SU-DHL-6 (cell line): ENCODE data around the gene PADI2.

Experiments used
- EZH2phosphoT487 ChIP-seq: fragments of 200-600 bp; sonication (generic), shearing (Covaris generic); conservative IDR thresholded peaks from 2 replicates; pipeline ENCODE4 v1.6.1; 2018; ENCODE audit warnings: mild to moderate bottlenecking, antibody characterized with exemption, low read length, moderate library complexity, mixed read lengths
- TF ChIP-seq, protein P1 (sequence below): fragments of 200-600 bp; sonication (generic); IDR thresholded peaks from one replicate; pipeline ENCODE4 v1.5.1; 2017; ENCODE audit warnings: antibody characterized with exemption, mild to moderate bottlenecking, low read length, moderate library complexity; ENCODE audit not compliant: insufficient read depth, poor library complexity, severe bottlenecking

DNA sequence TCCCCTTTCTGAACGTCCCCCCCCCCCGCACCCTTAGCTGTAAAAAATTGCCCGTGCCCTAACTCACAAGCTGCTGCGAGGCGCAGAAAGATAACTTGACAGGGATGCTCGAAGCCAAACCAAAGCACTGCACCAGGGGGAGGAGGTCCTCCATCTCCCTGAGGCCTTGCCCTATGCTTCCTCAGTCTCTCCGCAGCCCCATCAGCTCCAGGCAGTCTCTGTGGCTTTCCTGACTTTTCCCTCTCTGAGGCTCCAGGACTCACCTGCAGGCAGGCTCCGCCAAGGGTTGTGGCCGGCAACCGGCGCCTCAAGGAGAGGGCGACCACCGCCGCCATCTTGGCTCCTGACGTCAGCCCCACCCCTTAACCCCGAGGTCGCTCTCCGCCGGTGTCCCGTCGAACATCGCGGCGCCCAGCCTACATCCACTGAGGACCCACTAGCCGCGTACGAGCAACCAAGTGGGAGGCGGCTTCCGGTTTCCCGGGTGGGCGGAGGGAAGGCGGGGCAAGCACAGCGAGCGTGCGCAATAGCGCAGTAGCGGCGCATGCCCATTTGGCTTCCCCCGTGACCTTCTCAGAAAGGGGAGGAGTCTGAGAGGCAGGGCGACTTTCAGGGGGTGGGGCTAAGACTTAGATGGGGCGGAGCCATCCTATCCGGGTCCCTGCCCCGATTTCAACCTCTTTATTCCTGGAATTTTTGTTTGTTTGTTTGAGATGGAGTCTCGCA, 65.4 kb downstream of the PADI2 start, which contains the start of gene SDHB:
- TF ChIP-seq, protein P1, sequence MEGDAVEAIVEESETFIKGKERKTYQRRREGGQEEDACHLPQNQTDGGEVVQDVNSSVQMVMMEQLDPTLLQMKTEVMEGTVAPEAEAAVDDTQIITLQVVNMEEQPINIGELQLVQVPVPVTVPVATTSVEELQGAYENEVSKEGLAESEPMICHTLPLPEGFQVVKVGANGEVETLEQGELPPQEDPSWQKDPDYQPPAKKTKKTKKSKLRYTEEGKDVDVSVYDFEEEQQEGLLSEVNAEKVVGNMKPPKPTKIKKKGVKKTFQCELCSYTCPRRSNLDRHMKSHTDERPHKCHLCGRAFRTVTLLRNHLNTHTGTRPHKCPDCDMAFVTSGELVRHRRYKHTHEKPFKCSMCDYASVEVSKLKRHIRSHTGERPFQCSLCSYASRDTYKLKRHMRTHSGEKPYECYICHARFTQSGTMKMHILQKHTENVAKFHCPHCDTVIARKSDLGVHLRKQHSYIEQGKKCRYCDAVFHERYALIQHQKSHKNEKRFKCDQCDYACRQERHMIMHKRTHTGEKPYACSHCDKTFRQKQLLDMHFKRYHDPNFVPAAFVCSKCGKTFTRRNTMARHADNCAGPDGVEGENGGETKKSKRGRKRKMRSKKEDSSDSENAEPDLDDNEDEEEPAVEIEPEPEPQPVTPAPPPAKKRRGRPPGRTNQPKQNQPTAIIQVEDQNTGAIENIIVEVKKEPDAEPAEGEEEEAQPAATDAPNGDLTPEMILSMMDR: no peak
- TF ChIP-seq EZH2phosphoT487: no peak
